Neural progenitor cell (in vitro differentiated cells): ENCODE data around the gene GALNT17. TPM values are rescaled to one million over a fixed set of nuclear protein-coding genes. Genes with fewer than 3 reads are reported as not detected.

Source experiments
- DNase-seq: peaks from one replicate; pipeline ENCODE4 v3.0.0-alpha.2; 2016; ENCODE audit warnings: low spot score
- H2AFZ ChIP-seq: fragments of 200-600 bp; sonication (generic); replicated peaks from 2 replicates; pipeline ENCODE4 v1.6.1; 2016; ENCODE audit warnings: antibody characterized with exemption
- H3F3A ChIP-seq: fragments of 200-600 bp; sonication (generic); 2 replicates; pipeline ENCODE4 v1.6.1; 2016; ENCODE audit warnings: antibody characterized with exemption, low read depth
- H3K27ac ChIP-seq: fragments of 200-600 bp; sonication (generic); 2 replicates; pipeline ENCODE4 v1.5.1; 2016; ENCODE audit warnings: mild to moderate bottlenecking
- H3K27me3 ChIP-seq: fragments of 200-600 bp; sonication (generic); 2 replicates; pipeline ENCODE4 v1.6.1; 2016; ENCODE audit warnings: mild to moderate bottlenecking, moderate library complexity
- H3K36me3 ChIP-seq: fragments of 200-600 bp; sonication (generic); 2 replicates; pipeline ENCODE4 v1.5.1; 2016
- H3K4me1 ChIP-seq: fragments of 200-600 bp; sonication (generic); 2 replicates; pipeline ENCODE4 v1.6.1; 2016; ENCODE audit warnings: mixed run types
- H3K4me2 ChIP-seq: fragments of 200-600 bp; sonication (generic); 2 replicates; pipeline ENCODE4 v1.6.1; 2016
- H3K4me3 ChIP-seq: fragments of 200-600 bp; sonication (generic); 2 replicates; pipeline ENCODE4 v1.5.1; 2016
- H3K79me2 ChIP-seq: fragments of 200-600 bp; sonication (generic); 2 replicates; pipeline ENCODE4 v1.6.1; 2016; ENCODE audit warnings: low read depth
- H3K9ac ChIP-seq: fragments of 200-600 bp; sonication (generic); 2 replicates; pipeline ENCODE4 v1.6.1; 2016
- H3K9me3 ChIP-seq: fragments of 200-600 bp; sonication (generic); 2 replicates; pipeline ENCODE4 v1.5.1; 2016; ENCODE audit warnings: low read depth
- H4K20me1 ChIP-seq: fragments of 200-600 bp; sonication (generic); 2 replicates; pipeline ENCODE4 v1.6.1; 2016; ENCODE audit warnings: low read depth
- H3K27ac Mint-ChIP-seq: 3 replicates; pipeline ENCODE4 v1.8.0; 2021; ENCODE audit warnings: mixed read lengths
- H3K27me3 Mint-ChIP-seq: 2 replicates; pipeline ENCODE4 v1.8.0; 2022; ENCODE audit warnings: low read depth, mild to moderate bottlenecking, inconsistent platforms, moderate library complexity, mixed read lengths; ENCODE audit not compliant: insufficient read depth
- H3K36me3 Mint-ChIP-seq: 3 replicates; pipeline ENCODE4 v1.8.0; 2021; ENCODE audit warnings: mixed read lengths
- H3K4me1 Mint-ChIP-seq: 3 replicates; pipeline ENCODE4 v1.8.0; 2021; ENCODE audit warnings: mixed read lengths
- H3K4me3 Mint-ChIP-seq: 3 replicates; pipeline ENCODE4 v1.8.0; 2021; ENCODE audit warnings: mild to moderate bottlenecking, moderate library complexity, mixed read lengths
- H3K9me3 Mint-ChIP-seq: 3 replicates; pipeline ENCODE4 v1.8.0; 2020; ENCODE audit warnings: mixed read lengths
- CTCF ChIP-seq: fragments of 200-600 bp; sonication (generic); IDR thresholded peaks from 2 replicates; pipeline ENCODE4 v1.5.1; 2017; ENCODE audit warnings: antibody characterized with exemption, mild to moderate bottlenecking
- EZH2 ChIP-seq: fragments of 200-600 bp; sonication (generic); IDR thresholded peaks from 2 replicates; pipeline ENCODE4 v1.6.1; 2017; ENCODE audit warnings: antibody characterized with exemption, mild to moderate bottlenecking, moderate library complexity
- EZH2phosphoT487 ChIP-seq: fragments of 200-600 bp; sonication (generic); IDR thresholded peaks from 2 replicates; pipeline ENCODE4 v1.6.1; 2017; ENCODE audit warnings: antibody characterized with exemption
- total RNA-seq: library from RNA; depleted of rRNA; stranded (reverse); fragments of >200 nt; gene quantifications from 2 replicates; pipeline ENCODE4 v1.2.3, GENCODE V29; 2015; ENCODE audit warnings: low replicate concordance

GALNT17 gene
- total RNA-seq, 1 donor from 2014 or later: 17.1 TPM

DNA sequence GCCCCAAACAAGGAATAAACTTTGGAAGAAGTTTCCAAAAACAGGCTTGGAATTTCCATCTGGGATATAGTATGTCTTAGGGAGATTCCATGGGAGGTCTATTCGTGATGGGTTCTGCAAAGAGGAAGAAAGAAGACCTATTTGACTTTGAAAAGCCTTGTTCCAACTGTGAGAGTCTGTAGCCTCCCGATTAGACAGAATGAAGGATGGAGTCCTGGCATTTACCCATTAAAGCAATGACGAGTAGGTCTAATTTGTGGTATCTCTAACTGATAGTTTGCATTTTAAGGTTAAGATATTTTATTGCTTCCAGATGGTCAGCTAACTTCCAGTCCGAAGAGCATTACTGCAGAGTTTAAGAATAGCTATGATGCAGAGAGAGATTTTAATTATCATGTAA lies 19.5 kb upstream of the GALNT17 start:
- TF ChIP-seq CTCF: no peak
- TF ChIP-seq EZH2phosphoT487: no peak
- TF ChIP-seq EZH2: no peak
- no peaks in the 10 kb centered on the region for H3K27me3 ChIP-seq
- DNase-seq: no peak
- H2AFZ ChIP-seq: no peak overlapping the region
- H3K27ac Mint-ChIP-seq: no peak overlapping the region
- H3K4me1 ChIP-seq: no peaks in the 10 kb centered on the region
- peaks cover 2% of the 10 kb centered on the region for H3K9me3 Mint-ChIP-seq
- H3K4me3 ChIP-seq: no peak overlapping the region
- H3K79me2 ChIP-seq: no peaks in the 10 kb centered on the region
- H3F3A ChIP-seq: no peaks in the 10 kb centered on the region
- no peaks in the 10 kb centered on the region for H3K4me1 Mint-ChIP-seq
- no peak overlapping the region for H3K4me2 ChIP-seq
- H3K27ac ChIP-seq: no peak overlapping the region
- H3K4me3 Mint-ChIP-seq: no peak overlapping the region
- no peaks in the 10 kb centered on the region for H3K36me3 Mint-ChIP-seq
- H3K36me3 ChIP-seq: no peaks in the 10 kb centered on the region
- H3K9me3 ChIP-seq: no peaks in the 10 kb centered on the region
- H3K27me3 Mint-ChIP-seq: no peaks in the 10 kb centered on the region
- no peaks in the 10 kb centered on the region for H4K20me1 ChIP-seq
- H3K9ac ChIP-seq: no peak overlapping the region

- Histone ChIP-seq H3K4me1 (no peaks in the 10 kb centered on the region), H3K27me3 (no peaks in the 10 kb centered on the region), H3K36me3 (no peaks in the 10 kb centered on the region), H4K20me1 (no peaks in the 10 kb centered on the region), H3K4me2 (no peak overlapping the region), H3K4me3 (no peak overlapping the region), H2AFZ (no peak overlapping the region), H3F3A (peaks cover 8% of the 10 kb centered on the region), H3K27ac (no peak overlapping the region), H3K9me3 (no peaks in the 10 kb centered on the region), H3K9ac (no peak overlapping the region), H3K79me2 (no peaks in the 10 kb centered on the region)
- Mint-ChIP-seq H3K36me3 (no peaks in the 10 kb centered on the region), H3K9me3 (peaks cover 4% of the 10 kb centered on the region), H3K27me3 (peaks cover 9% of the 10 kb centered on the region), H3K27ac (no peak overlapping the region), H3K4me1 (peaks cover 19% of the 10 kb centered on the region), H3K4me3 (no peak overlapping the region)
- no peak for DNase-seq
- no peak for TF ChIP-seq CTCF
- no peak for TF ChIP-seq EZH2
- TF ChIP-seq EZH2phosphoT487: no peak
These were observed 11.8 kb upstream of the GALNT17 start for GRCh38 chr7:71120096-71120495.

GRCh38 chr7:71129126-71129525 lies 2.8 kb upstream of the GALNT17 start:
- Histone ChIP-seq H3K9ac (no peak overlapping the region), H4K20me1 (peaks cover 19% of the 10 kb centered on the region), H3K4me3 (no peak overlapping the region), H3K27ac (no peak overlapping the region), H3K79me2 (peaks cover 26% of the 10 kb centered on the region), H3K27me3 (peaks cover 31% of the 10 kb centered on the region), H3K36me3 (no peaks in the 10 kb centered on the region), H2AFZ (no peak overlapping the region), H3K9me3 (no peaks in the 10 kb centered on the region), H3F3A (peaks cover 21% of the 10 kb centered on the region), H3K4me2 (no peak overlapping the region), H3K4me1 (peaks cover 12% of the 10 kb centered on the region)
- H3K9me3 Mint-ChIP-seq: peaks cover 2% of the 10 kb centered on the region
- H3K36me3 Mint-ChIP-seq: no peaks in the 10 kb centered on the region
- H3K4me3 Mint-ChIP-seq: no peak overlapping the region
- peaks cover 24% of the 10 kb centered on the region for H3K27me3 Mint-ChIP-seq
- peaks cover 32% of the 10 kb centered on the region for H3K4me1 Mint-ChIP-seq
- no peak overlapping the region for H3K27ac Mint-ChIP-seq
- DNase-seq: no peak
- TF ChIP-seq EZH2phosphoT487: no peak
- no peak for TF ChIP-seq EZH2
- TF ChIP-seq CTCF: no peak
